ENCODE data around the gene FBXW10B.
"Not testable (repeated sequence)": the region's sequence is repeated elsewhere in the genome, so short reads cannot be mapped to it uniquely, and the experiment has no call there.

The FBXW10B gene

DNA sequence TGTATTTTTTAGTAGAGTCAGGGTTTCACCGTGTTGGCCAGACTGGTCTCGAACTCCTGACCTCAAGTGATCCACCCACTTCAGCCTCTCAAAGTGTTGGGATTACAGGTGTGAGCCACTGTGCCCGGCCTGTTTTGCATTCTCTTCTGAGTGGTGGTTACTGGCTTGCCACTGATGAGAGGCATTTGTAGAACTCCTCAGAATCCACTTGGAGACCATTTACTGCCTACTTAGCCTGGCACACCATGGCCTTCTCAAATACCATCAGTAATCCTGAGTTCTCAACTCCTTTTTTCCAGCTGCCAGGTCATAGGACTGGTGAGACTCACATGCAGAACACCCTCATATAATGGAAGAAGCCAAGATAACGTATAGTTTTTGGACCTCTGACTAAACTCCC lies 22.5 kb upstream of the FBXW10B start:
- DNase-seq (ENCODE audit: low spot score) = not testable (repeated sequence)

DNA sequence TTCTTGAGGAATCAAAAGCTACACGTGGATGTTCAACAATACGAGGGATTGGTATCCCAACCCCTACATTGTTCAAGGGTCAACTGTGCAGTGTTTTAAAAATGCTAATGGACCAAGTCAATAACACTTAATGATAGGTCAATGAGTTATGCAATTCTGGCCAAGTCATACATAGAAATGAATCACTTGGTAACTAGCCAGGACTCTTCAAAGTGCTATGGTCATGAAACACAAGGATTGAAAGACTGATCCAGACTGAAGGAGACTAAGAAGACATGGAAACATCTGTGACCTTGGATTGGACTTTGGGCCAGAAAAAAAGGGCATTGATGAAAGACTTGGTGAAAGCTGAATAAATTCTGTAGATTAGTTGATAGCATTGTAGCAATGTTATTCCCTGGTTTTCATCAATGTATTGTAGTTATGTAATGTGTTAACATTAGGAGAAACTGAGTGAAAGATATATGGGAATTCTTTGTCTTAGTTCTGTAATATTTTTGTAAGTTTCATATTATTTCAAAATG lies 11.5 kb upstream of the FBXW10B start:
- DNase-seq (ENCODE audit: low spot score) = not testable (repeated sequence)

DNA sequence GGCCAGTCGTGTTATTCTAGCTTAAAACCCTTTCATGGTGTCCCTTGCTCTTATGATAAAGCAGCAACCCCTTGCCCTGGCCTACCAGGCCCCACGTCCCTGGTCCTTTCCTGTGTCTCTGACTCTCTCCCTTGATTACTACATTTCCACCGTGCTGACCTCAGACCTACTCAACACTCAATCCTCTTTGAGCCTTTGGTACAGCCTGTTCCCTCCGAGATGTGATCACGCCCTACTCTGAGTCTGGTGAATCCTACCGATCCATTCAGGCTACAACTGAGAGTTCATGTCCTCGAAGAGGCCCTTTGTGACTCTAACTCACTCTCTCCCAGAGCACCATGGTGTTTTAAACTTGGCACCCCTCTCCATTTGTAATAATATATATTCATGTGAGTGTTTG lies 10.5 kb upstream of the FBXW10B start:
- not testable (repeated sequence) for DNase-seq (ENCODE audit: low spot score)

DNA sequence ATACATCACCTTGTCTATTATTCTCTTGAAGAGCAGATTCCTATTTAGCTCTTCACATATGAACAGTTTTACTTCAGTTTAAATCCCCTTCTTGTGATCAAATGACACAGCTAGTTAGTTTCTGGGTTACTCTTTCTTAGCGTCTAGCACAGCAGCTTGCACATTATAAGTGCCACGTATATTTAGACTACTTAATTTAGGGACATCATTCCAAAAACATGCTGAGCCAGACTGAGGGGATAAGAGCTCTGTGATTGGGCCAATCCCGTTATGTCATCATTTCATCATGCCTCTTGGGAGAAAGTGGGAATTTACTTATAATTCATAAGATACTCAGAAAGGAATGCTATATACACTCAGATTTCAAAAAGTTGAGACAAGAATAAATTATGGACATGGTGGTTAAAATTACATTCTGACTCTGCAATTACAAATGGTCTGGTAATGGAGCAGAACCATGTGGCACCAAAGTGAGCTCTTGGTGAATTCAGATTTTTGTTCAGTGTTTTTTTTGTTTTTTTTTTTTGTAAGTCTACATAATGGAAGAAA lies 4.2 kb upstream of the FBXW10B start:
- DNase-seq (ENCODE audit: low spot score) = not testable (repeated sequence)

DNA sequence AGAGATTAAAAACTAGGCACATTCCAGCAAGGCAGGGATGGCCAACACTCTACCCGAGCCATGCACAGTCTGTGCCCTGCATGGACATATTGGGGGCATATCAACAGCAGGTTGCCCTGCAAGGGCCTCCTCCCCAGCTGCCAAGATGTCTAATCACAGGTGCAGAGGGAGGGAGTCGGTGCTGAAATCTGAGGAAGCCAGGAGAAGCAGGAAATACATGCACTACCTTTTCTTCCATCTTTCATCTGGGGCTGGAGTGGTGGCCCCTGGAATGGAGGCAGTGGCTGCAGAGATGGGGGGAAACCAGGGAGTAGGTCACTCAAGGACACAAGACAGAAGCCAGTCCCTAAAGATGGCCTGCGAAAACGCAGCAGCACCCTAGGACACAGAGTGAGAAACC lies 3.8 kb upstream of the FBXW10B start:
- not testable (repeated sequence) for DNase-seq (ENCODE audit: low spot score)

DNA sequence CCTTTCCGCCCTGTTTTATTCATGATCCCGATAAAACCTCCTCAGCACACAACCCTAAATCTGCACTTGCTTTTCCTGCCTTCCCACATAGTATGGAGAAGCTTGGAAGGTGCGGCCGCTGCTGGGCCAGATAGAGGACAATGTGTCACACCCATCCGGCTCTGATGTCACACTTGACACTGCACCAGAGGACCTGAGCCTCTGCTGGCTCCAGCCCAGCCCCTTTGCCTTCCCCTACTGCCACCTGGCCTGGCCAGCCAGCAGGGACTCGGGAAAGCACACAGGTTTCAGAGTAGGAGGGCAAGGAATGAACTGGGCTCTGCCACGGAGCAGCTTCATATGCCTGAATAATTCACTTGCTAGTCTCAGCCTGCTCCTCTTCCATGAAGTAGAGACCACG lies 2.6 kb upstream of the FBXW10B start:
- DNase-seq (ENCODE audit: low spot score) = not testable (repeated sequence)

DNA sequence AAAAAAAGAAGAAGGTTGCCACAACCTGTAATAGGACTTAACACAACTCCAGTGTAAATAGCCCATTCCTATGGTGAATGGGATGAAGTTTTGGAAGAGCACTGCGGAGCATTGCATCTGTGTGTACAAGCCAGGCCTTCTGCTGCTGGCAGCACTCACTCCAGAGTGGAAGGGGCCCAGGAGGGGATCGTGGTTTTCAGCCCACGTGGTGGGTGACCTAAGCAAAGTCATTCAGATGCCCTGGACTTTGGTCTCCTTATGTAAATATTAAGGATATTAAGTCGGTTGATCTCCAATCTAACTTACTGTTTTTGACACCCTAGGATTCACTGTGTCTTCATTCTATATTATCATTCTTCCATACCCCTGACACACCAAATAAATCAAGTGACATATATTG lies 2.7 kb downstream of the FBXW10B start:
- not testable (repeated sequence) for DNase-seq (ENCODE audit: low spot score)

DNA sequence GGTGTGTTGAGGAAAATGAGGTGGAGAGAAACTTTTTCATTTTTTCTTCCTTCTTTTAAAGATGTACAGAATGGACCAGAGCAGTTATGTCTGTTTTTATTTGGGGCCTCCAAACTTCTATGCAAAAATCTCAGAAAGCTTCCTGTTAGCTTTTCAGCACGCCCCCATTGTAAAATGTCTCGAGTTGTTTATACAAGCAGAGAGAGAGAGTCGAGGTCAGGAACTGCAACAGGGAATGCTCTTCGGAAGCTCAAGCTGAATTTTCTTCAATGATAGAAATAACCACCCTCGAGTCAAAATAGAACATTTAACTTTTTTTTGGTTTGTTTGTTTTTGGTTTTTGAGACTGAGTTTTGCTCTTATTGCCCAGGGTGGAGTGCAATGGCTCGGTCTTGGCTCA lies 3.7 kb downstream of the FBXW10B start:
- not testable (repeated sequence) for DNase-seq (ENCODE audit: low spot score)

DNA sequence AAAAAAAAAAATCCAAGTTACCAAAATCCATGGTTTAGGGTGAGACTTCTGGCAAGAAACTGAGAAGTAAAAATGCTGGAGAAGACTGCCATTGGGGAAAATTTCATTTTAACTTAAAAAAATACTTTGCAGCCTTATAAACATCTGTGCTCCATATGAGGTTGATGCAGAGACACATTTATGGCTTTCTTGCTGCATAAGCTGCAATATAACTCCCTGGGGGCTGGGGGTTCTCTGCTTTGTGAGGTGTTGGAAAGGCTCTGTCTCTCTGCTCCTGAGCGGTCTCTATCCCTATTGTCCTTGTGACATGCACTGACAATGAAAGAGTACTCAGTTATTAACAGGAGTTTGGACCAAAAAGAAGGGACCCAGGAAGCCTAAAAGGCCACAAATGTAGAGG lies 6.4 kb downstream of the FBXW10B start:
- DNase-seq (ENCODE audit: low spot score) = not testable (repeated sequence)

DNA sequence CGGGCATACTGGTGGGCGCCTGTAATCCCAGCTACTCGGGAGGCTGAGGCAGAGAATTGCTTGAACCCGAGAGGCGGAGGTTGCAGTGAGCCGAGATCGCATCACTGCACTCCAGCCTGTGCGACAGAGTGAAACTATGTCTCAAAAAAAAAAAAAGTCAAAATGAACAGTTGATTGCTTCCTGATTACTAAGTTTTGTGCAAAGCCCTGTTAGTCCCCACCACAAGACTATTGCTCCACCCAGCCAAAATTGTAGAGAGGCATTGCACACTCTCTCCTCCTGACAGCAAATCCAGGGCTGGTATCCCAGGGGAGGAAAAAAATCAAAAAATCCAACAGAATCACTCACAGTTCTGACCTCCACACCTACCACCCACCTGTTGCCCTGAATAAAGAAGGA lies 26.5 kb downstream of the FBXW10B start:
- DNase-seq (ENCODE audit: low spot score) = not testable (repeated sequence)

DNA sequence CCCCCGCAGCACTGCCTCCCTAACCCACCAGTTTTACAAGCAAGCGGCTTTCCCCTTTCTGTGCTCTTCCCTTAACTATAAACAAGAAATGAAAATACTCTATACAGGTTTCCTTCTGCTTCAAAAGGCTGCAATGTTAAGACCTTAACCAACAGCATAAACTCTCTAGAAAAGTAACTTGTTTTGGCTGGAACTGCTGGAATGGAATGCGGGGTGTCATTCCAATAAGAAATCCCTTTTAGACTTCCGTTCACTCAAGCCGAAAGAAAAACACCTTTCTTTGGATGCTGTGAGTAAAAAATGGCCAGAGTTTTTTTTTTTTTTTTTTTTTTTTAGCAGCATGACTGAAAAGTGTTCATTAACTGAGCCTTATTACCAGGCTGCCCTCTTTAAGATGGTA lies 27.5 kb downstream of the FBXW10B start:
- DNase-seq (ENCODE audit: low spot score) = not testable (repeated sequence)

DNA sequence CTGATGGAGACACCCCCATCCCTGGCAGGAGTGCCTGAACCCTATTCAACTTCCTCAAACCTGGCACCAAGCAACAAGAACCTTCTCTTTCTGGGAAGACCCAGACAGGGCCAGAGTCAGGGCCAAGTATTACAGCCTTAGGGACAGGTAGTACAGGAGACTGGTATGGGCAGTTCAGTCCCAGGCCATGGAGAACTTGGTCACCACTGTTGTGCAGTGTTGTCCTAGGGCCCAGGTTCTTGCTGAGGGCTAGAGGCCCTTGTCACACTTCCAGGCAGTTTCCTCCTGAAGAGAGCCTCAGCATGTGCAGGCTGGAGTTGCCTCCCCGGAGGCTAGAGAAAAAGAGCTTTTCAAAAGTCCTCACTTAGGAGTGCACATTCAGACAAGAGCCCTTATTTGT lies 28.7 kb downstream of the FBXW10B start:
- DNase-seq (ENCODE audit: low spot score) = not testable (repeated sequence)

DNA sequence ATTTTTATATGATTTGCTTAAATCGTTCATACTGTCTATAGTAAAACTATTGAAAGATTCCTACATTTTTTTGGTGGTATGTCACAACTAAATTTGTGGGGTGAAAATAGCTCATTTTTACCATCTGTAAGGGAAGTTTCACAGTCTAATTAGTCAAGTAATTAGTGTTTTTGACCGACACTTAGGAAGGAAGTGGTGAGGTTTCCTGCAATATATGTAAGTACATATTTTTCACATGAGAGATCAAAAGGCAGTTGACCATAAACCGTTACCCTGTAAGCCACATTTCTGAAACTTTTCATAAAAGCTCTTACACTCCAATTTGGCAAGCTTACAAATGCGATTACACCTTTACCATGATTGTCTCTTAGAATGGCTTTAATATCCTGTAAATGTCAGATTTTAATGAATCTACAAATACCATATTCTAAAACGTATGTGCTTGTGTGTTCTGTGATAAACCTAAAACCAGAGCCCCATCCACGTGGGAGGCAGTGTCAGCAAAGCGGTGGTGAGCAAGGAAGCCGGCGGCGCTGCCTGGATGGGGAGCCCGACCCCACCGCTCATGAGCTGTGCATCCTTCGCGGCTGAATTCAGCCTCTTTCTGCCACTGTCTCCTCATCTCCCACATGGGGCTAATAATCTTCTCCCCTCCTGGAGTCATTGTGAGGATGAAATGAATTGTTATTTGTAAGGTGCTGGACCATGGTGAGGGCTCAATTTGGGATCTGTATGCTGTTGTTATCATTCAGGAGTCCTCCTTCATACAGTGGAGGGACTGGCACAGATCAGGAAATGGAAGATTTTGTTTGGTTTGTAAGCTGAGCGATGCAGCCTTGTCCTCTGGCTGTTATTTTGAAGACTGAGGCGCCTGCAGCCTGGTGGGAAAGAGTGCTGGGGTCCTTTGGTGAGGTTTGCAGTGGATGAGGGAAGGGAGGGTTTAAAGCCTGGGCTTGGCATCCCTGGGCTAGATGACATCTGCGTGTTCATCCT lies 29.7 kb downstream of the FBXW10B start:
- not testable (repeated sequence) for DNase-seq (ENCODE audit: low spot score)

DNA sequence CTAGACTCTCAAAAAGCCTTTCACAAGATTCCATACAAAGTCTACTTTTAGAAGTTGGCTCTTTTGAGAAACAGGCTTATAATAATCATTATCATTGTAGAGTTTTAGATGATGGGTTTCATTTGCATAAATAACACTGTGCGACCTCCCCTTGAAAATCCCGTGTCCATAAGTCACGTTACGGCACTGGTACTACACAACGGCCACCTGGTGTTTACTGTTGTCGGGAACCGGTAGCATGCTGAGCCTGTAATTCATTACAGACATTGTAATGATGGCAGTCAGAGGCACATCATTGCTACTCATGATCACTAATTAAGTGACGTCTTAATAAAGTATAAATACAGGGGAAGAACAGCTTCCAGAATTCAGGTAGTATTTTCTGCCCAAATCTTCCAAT lies 31.5 kb downstream of the FBXW10B start:
- not testable (repeated sequence) for DNase-seq (ENCODE audit: low spot score)

DNA sequence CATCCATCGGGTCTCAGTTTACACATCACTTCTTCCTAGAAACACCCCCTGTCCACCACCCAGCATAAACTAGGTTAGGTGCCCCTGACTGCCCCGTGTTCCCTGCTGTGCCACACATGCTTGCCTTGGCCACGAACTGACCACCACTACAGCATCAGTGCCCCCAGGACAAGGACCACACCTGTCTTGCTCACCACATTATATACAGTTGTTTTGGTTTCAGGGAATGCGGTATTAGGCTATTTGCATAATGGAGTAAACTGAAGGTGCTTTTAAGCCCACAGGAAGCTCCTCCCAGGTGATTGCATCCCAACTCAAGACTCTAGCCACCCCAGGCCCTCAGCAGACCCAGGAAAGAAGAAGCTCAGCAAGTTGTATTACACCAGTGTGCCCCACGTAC lies 36.2 kb downstream of the FBXW10B start:
- not testable (repeated sequence) for DNase-seq (ENCODE audit: low spot score)

DNA sequence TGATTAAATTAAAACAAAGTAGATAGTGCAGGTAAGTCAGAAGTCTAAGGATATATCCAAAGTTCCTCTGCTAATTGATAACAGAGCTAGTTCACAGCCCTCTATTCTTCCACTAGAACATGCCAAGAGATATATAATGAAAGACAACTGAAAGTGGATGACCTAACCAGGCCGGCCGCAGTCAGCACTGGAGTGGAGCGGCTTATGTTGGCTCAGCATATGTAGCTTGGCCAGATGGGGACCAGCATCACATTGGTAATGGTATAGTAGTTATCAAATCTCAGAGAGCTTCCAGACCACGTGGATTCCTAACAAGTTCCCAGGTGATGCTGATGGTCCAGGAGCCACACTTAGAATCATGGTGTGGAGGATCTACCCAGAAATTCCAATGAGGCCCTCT lies 38.0 kb downstream of the FBXW10B start:
- DNase-seq (ENCODE audit: low spot score) = not testable (repeated sequence)

DNA sequence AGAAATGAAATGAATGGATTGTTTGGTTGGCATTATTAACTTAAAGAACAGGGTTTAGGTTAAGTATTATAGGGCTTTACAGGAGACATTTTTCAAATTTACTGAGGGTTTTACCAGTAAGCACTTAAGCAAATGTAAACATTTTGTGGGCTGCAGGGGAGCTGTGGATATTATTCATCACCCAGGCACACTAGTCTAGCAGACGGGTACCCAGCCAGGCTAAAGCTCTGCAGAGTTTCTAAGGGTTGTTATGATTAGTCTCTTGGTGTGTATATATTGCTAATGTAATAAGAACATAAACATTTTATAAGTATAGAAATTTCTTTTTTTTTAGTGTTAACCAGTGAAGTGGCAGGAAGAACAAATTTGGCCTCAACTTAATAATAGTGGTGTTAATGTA lies 42.7 kb downstream of the FBXW10B start:
- not testable (repeated sequence) for DNase-seq (ENCODE audit: low spot score)

DNA sequence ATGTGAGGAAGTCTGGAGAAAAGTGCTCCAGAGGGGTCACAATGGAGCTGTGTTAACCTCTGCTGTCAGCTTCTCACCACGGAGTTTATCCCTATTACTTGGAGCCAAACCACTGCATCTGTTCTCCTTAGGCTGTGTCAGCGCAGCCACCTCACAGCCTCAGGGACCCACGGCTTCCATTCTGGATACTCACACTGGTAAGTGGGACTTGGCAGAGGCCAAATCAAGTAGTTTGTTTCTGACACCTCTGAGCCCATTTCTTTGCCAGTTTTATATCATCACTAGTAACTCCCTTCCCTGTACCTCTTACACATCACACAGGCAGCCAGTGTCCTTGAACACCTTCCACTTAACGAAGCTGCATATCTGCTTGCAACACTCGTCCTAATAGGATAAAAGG lies 44.8 kb downstream of the FBXW10B start:
- DNase-seq (ENCODE audit: low spot score) = not testable (repeated sequence)

DNA sequence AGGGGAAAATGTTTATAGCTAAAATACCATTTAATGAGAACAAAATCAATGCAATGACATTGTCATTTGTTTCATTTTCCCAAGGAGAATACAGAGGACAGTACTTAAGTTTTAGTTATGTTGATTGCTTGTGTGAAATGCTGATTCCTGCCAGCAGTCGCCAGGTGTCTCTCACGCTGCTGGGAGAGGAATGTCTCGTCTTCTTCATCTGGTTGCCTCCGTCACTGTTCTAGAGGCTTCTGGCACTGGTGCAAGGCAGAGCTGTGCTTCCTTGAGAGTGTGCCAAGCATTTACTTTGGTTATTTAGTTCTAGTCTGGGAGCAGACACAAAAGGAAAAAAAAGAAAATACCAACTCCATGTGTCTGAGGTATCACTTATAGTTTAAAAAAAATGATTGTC lies 45.6 kb downstream of the FBXW10B start:
- not testable (repeated sequence) for DNase-seq (ENCODE audit: low spot score)
